Testis (tissue), 2 donors: ENCODE data around the gene HYOU1.

Experiments
- POLR2A ChIP-seq: fragments of 450-650 bp; IDR thresholded peaks from one replicate; pipeline ENCODE4 v1.6.1; 2017; ENCODE audit warnings: antibody characterized with exemption, mild to moderate bottlenecking, moderate library complexity
- TF ChIP-seq, protein P1 (sequence below), 3 experiments: fragments of 450-650 bp in 2 of 3; fragments of 200-600 bp in 1 of 3; sonication (generic) in 1 of 3; IDR thresholded peaks; one replicate each; pipeline ENCODE4 v1.5.1; 2016 to 2019; ENCODE audit warnings: antibody characterized with exemption in 3 of 3, mild to moderate bottlenecking in 2 of 3, moderate library complexity in 1 of 3

- TF ChIP-seq, protein P1, sequence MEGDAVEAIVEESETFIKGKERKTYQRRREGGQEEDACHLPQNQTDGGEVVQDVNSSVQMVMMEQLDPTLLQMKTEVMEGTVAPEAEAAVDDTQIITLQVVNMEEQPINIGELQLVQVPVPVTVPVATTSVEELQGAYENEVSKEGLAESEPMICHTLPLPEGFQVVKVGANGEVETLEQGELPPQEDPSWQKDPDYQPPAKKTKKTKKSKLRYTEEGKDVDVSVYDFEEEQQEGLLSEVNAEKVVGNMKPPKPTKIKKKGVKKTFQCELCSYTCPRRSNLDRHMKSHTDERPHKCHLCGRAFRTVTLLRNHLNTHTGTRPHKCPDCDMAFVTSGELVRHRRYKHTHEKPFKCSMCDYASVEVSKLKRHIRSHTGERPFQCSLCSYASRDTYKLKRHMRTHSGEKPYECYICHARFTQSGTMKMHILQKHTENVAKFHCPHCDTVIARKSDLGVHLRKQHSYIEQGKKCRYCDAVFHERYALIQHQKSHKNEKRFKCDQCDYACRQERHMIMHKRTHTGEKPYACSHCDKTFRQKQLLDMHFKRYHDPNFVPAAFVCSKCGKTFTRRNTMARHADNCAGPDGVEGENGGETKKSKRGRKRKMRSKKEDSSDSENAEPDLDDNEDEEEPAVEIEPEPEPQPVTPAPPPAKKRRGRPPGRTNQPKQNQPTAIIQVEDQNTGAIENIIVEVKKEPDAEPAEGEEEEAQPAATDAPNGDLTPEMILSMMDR (IDR thresholded peaks at IDR 0.05), result no peak
- TF ChIP-seq POLR2A, result no peak
Observed at GRCh38 chr11:119011476-119012053, 45.4 kb downstream of the HYOU1 start.
